HG03175 (cell line): ENCODE results near the gene ATP8A1.
A peak's percentile ranks its signal among the peaks of the same experiment; 100 is the strongest.

Source experiments
- ATAC-seq: cut with Tn5 transposase; IDR thresholded peaks from one replicate; pipeline ENCODE4 v1.9.1; 2021; ENCODE audit warnings: mild to moderate bottlenecking, moderate library complexity; ENCODE audit not compliant: unreplicated experiment

The ATP8A1 gene

GRCh38 chr4:42578187-42578586 is 78.7 kb downstream of the ATP8A1 start:
- ATAC-seq: no peak

GRCh38 chr4:42574870-42575430 is 82.0 kb downstream of the ATP8A1 start:
- ATAC-seq: no peak

GRCh38 chr4:42573249-42573648 is 83.7 kb downstream of the ATP8A1 start:
- no peak for ATAC-seq

- no peak for ATAC-seq
These were observed 86.7 kb downstream of the ATP8A1 start for GRCh38 chr4:42570221-42570620.

GRCh38 chr4:42568610-42569207 is 88.2 kb downstream of the ATP8A1 start:
- ATAC-seq: peak; percentile 96

- ATAC-seq: no peak
These were observed 90.1 kb downstream of the ATP8A1 start for GRCh38 chr4:42566835-42567234.

GRCh38 chr4:42562016-42562415 is 94.9 kb downstream of the ATP8A1 start:
- no peak for ATAC-seq

GRCh38 chr4:42561031-42561430 is 95.9 kb downstream of the ATP8A1 start:
- ATAC-seq: no peak

GRCh38 chr4:42560467-42560861 is 96.4 kb downstream of the ATP8A1 start:
- no peak for ATAC-seq

GRCh38 chr4:42558156-42558555 is 98.7 kb downstream of the ATP8A1 start:
- ATAC-seq: no peak

- no peak for ATAC-seq
These were observed 101.1 kb downstream of the ATP8A1 start for GRCh38 chr4:42555828-42556227.

- no peak for ATAC-seq
These were observed 102.8 kb downstream of the ATP8A1 start for GRCh38 chr4:42554072-42554471.

- no peak for ATAC-seq
These were observed 107.0 kb downstream of the ATP8A1 start for GRCh38 chr4:42549896-42550295.

GRCh38 chr4:42547805-42548204 is 109.1 kb downstream of the ATP8A1 start:
- no peak for ATAC-seq

- no peak for ATAC-seq
These were observed 113.1 kb downstream of the ATP8A1 start for GRCh38 chr4:42543762-42544161.

GRCh38 chr4:42543126-42543525 is 113.8 kb downstream of the ATP8A1 start:
- ATAC-seq: no peak

GRCh38 chr4:42541647-42542046 is 115.3 kb downstream of the ATP8A1 start:
- ATAC-seq: no peak

GRCh38 chr4:42533042-42533441 is 123.9 kb downstream of the ATP8A1 start:
- no peak for ATAC-seq

- no peak for ATAC-seq
These were observed 125.4 kb downstream of the ATP8A1 start for GRCh38 chr4:42531341-42532030.

GRCh38 chr4:42523066-42523718 is 133.7 kb downstream of the ATP8A1 start:
- no peak for ATAC-seq

- peak; percentile 75 for ATAC-seq
These were observed 137.0 kb downstream of the ATP8A1 start for GRCh38 chr4:42519803-42520417.
